Activated T-helper 1 cell treated with Interleukin-2 at 50 U/mL for 16 hours (primary cell): ENCODE measurements around the gene FBN1.

ENCODE experiments used
- DNase-seq: peaks from one replicate; pipeline ENCODE4 v3.0.0-alpha.2; 2020; ENCODE audit warnings: low read depth

The FBN1 gene

GRCh38 chr15:48514103-48514816 lies 131.2 kb downstream of the FBN1 start:
- no peak for DNase-seq

- DNase-seq, result no peak
These were observed 134.5 kb downstream of the FBN1 start for GRCh38 chr15:48510976-48511375.

- DNase-seq, result no peak
These were observed 138.0 kb downstream of the FBN1 start for GRCh38 chr15:48507416-48508065.

- no peak for DNase-seq
These were observed 140.4 kb downstream of the FBN1 start for GRCh38 chr15:48505067-48505466.

GRCh38 chr15:48501208-48501607 lies 144.3 kb downstream of the FBN1 start:
- DNase-seq, result no peak

GRCh38 chr15:48500595-48500994 lies 144.9 kb downstream of the FBN1 start:
- DNase-seq, result no peak

GRCh38 chr15:48499978-48500377 lies 145.5 kb downstream of the FBN1 start:
- no peak for DNase-seq

- DNase-seq, result no peak
These were observed 146.7 kb downstream of the FBN1 start for GRCh38 chr15:48498828-48499227.

- no peak for DNase-seq
These were observed 150.9 kb downstream of the FBN1 start for GRCh38 chr15:48494631-48495030.

GRCh38 chr15:48493763-48494225 lies 151.7 kb downstream of the FBN1 start:
- DNase-seq, result no peak

- no peak for DNase-seq
These were observed 152.3 kb downstream of the FBN1 start for GRCh38 chr15:48493084-48493762.

- no peak for DNase-seq
These were observed 159.3 kb downstream of the FBN1 start for GRCh38 chr15:48486228-48486627.

GRCh38 chr15:48481802-48482201 lies 163.7 kb downstream of the FBN1 start:
- no peak for DNase-seq

GRCh38 chr15:48479751-48480150 lies 165.8 kb downstream of the FBN1 start:
- DNase-seq, result no peak

- no peak for DNase-seq
These were observed 166.9 kb downstream of the FBN1 start for GRCh38 chr15:48478581-48478980.

GRCh38 chr15:48477795-48478360 lies 167.6 kb downstream of the FBN1 start:
- no peak for DNase-seq

GRCh38 chr15:48475600-48476395 lies 169.7 kb downstream of the FBN1 start:
- DNase-seq, result no peak

- DNase-seq, result no peak
These were observed 171.8 kb downstream of the FBN1 start for GRCh38 chr15:48473667-48474066.

GRCh38 chr15:48472756-48473155 lies 172.8 kb downstream of the FBN1 start:
- no peak for DNase-seq

- DNase-seq, result no peak
These were observed 174.4 kb downstream of the FBN1 start for GRCh38 chr15:48471073-48471472.

- no peak for DNase-seq
These were observed 175.4 kb downstream of the FBN1 start for GRCh38 chr15:48470096-48470495.

GRCh38 chr15:48469681-48470080 lies 175.8 kb downstream of the FBN1 start:
- no peak for DNase-seq
